Thoracic aorta (tissue), 2 donors: ENCODE measurements around the gene VSIG10L. TPM values are rescaled to one million over a fixed set of nuclear protein-coding genes. Genes with fewer than 3 reads are reported as not detected.
A peak's percentile ranks its signal among the peaks of the same experiment; 100 is the strongest.

ENCODE experiments used
- ATAC-seq: fragments of 150-250 bp; one replicate; pipeline ENCODE4 v1.8.0; 2017; ENCODE audit warnings: low read depth; ENCODE audit not compliant: insufficient number of reproducible peaks, low FRiP score
- DNase-seq: peaks from one replicate; pipeline ENCODE4 v3.0.0-alpha.2; 2020; ENCODE audit warnings: low spot score
- H3K27ac ChIP-seq, 2 donors: fragments of 200-600 bp; sonication (generic); 1 replicate in 1 of 2; 2 replicates in 1 of 2; pipeline ENCODE4 v1.5.1; 2016; ENCODE audit warnings: mild to moderate bottlenecking in 2 of 2, moderate library complexity in 2 of 2
- H3K27me3 ChIP-seq: fragments of 200-600 bp; sonication (generic); replicated peaks from 2 replicates; pipeline ENCODE4 v1.6.0; 2016; ENCODE audit warnings: mild to moderate bottlenecking; ENCODE audit not compliant: insufficient read depth
- H3K36me3 ChIP-seq: fragments of 200-600 bp; sonication (generic); one replicate; pipeline ENCODE4 v1.5.1; 2016
- H3K4me1 ChIP-seq, 2 donors: fragments of 200-600 bp; sonication (generic); 1 replicate in 1 of 2; 2 replicates in 1 of 2; pipeline versions ENCODE4 v1.5.1 to v1.6.0; 2016; ENCODE audit warnings: low read depth in 2 of 2, mild to moderate bottlenecking in 1 of 2; ENCODE audit not compliant: control insufficient read depth in 1 of 2
- H3K4me3 ChIP-seq: fragments of 200-600 bp; sonication (generic); 2 replicates; pipeline ENCODE4 v1.5.1; 2016; ENCODE audit warnings: mild to moderate bottlenecking
- H3K9me3 ChIP-seq: fragments of 200-600 bp; sonication (generic); 2 replicates; pipeline ENCODE4 v1.5.1; 2016
- CTCF ChIP-seq: fragments of 200-600 bp; sonication (generic); IDR thresholded peaks from one replicate; pipeline ENCODE4 v1.5.1; 2019; ENCODE audit warnings: antibody characterized with exemption
- total RNA-seq, 2 donors: library from RNA; depleted of rRNA; stranded (reverse); fragments of >200 nt; gene quantifications; one replicate each; pipeline versions ENCODE4 v1.1.0 to v1.2.3, GENCODE V29; 2016

VSIG10L gene
- total RNA-seq, result 1 to 10 TPM in 1 of 2 donors, under 1 TPM in 1; 0.54 to 1.6 TPM

- peaks cover 0 to 18% of the 10 kb centered on the region in 2 donors for H3K4me1 ChIP-seq
- H3K36me3 ChIP-seq, result peaks cover 6% of the 10 kb centered on the region
- H3K9me3 ChIP-seq, result no peaks in the 10 kb centered on the region
- H3K27me3 ChIP-seq, result no peaks in the 10 kb centered on the region
- no peak for TF ChIP-seq CTCF
- H3K27ac ChIP-seq, result peak within 1 kb of the TSS; percentile 78 to 83
- no peak for ATAC-seq
- H3K4me3 ChIP-seq, result no peak within 1 kb of the TSS
- DNase-seq, result no peak
Observed at GRCh38 chr19:51341976-51342580, at the start of gene VSIG10L. Gene VSIG10L, minus strand, starts transcription at chr19:51342139. Its CDS starts 15 bp downstream, at chr19:51342124.

GRCh38 chr19:51391073-51391611, 49.2 kb upstream of the VSIG10L start:
- DNase-seq (no peak), ATAC-seq (no peak)
- Histone ChIP-seq H3K4me3 (peak overlapping the region; percentile 1), H3K27ac (no peak overlapping the region), H3K27me3 (no peaks in the 10 kb centered on the region), H3K9me3 (no peaks in the 10 kb centered on the region), H3K4me1 (peaks cover 4 to 7% of the 10 kb centered on the region in 2 donors), H3K36me3 (no peaks in the 10 kb centered on the region)
- no peak for TF ChIP-seq CTCF

- Histone ChIP-seq H3K36me3 (no peaks in the 10 kb centered on the region), H3K27me3 (no peaks in the 10 kb centered on the region), H3K4me1 (peaks cover 0 to 4% of the 10 kb centered on the region in 2 donors), H3K27ac (no peak overlapping the region), H3K9me3 (no peaks in the 10 kb centered on the region), H3K4me3 (no peak overlapping the region)
- TF ChIP-seq CTCF, result no peak
- DNase-seq, result no peak
- no peak for ATAC-seq
Observed at GRCh38 chr19:51389143-51389542, 47.2 kb upstream of the VSIG10L start.

- no peak within 1 kb of the TSS for H3K27ac ChIP-seq
- H3K27me3 ChIP-seq, result no peaks in the 10 kb centered on the region
- no peak within 1 kb of the TSS for H3K4me3 ChIP-seq
- ATAC-seq (no peak), DNase-seq (no peak)
- H3K36me3 ChIP-seq, result no peaks in the 10 kb centered on the region
- H3K4me1 ChIP-seq, result no peaks in the 10 kb centered on the region
- no peaks in the 10 kb centered on the region for H3K9me3 ChIP-seq
- no peak for TF ChIP-seq CTCF
Observed at GRCh38 chr19:51387924-51388389, 46.0 kb upstream of the VSIG10L start, which contains the start of gene LIM2. Gene LIM2, minus strand, starts transcription at chr19:51387974. Its CDS starts 531 bp downstream, at chr19:51387443.

- H3K4me1 ChIP-seq, result no peaks in the 10 kb centered on the region
- H3K4me3 ChIP-seq, result no peak overlapping the region
- no peaks in the 10 kb centered on the region for H3K36me3 ChIP-seq
- no peak overlapping the region for H3K27ac ChIP-seq
- H3K9me3 ChIP-seq, result no peaks in the 10 kb centered on the region
- no peaks in the 10 kb centered on the region for H3K27me3 ChIP-seq
- DNase-seq, result no peak
- no peak for ATAC-seq
- TF ChIP-seq CTCF, result no peak
Observed at GRCh38 chr19:51386882-51387520, 45.1 kb upstream of the VSIG10L start.
